HG03439 (cell line): ENCODE data around the gene BCL7A.

Experiments used
- ATAC-seq: cut with Tn5 transposase; IDR thresholded peaks from one replicate; pipeline ENCODE4 v1.9.1; 2021; ENCODE audit warnings: mild to moderate bottlenecking, moderate library complexity; ENCODE audit not compliant: unreplicated experiment

Gene BCL7A

DNA sequence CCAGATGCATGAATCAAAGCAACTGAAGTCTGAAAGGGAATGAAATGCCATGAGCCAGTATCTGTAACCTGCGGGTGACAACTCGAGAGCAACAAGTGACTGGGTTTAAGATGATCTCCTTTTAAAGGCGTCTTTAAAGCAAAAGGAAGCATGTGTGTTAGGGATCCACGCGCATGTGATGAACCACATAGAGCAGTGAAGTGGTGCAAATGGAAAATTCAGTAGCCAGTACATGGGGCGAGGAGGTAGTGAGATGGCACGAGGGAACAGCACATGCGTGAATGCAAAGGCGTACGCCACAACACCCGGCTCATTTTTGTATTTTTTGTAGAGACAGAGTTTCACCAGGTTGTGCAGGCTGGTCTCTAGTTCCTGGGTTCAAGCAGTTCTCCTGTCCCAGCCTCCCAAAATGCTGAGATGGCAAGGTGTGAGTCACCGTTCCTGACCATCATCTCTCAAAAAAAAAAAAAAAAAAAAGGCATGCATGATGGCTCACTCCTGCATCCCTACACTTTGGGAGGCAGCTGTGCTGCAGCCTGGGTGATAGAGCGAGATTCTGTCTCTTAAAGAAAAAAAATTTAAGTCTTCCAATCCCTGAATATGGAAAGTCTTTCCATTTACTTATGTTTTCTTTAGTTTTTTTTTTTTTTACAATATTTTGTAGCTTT, 24.6 kb upstream of the BCL7A start:
- ATAC-seq: no peak

DNA sequence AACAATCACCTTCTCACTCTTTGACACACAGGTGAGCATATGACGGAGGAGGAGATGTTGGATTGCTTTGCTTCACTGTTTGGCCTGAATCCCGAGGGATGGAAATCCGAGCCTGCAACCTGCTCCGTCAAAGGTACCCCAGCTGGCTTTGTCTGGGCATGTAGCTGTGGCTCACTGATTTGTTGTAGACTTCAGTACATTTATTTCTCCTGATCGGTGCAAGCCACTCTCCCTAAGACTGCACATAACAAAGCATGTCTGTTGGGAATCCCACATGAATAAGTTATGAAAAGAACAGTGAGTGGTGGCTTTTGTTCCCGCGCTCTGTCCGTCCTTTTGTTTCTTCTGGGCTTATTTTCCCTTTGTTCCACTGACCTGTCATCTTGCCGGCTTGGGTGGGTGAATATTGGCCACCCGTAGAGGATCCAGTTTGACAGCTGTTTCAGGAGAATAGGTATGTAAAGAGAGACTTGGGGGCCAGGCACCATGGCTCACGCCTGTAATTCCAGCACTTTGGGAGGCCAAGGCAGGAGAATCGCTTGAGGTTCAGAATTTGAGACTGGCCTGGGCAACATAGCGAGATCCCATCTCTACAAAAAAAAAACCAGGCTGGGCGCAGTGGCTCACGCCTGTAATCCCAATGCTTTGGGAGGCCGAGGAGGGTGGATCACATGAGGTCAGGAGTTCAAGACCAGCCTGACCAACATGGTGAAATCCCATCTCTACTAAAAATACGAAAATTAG, 20.0 kb upstream of the BCL7A start:
- ATAC-seq: no peak

DNA sequence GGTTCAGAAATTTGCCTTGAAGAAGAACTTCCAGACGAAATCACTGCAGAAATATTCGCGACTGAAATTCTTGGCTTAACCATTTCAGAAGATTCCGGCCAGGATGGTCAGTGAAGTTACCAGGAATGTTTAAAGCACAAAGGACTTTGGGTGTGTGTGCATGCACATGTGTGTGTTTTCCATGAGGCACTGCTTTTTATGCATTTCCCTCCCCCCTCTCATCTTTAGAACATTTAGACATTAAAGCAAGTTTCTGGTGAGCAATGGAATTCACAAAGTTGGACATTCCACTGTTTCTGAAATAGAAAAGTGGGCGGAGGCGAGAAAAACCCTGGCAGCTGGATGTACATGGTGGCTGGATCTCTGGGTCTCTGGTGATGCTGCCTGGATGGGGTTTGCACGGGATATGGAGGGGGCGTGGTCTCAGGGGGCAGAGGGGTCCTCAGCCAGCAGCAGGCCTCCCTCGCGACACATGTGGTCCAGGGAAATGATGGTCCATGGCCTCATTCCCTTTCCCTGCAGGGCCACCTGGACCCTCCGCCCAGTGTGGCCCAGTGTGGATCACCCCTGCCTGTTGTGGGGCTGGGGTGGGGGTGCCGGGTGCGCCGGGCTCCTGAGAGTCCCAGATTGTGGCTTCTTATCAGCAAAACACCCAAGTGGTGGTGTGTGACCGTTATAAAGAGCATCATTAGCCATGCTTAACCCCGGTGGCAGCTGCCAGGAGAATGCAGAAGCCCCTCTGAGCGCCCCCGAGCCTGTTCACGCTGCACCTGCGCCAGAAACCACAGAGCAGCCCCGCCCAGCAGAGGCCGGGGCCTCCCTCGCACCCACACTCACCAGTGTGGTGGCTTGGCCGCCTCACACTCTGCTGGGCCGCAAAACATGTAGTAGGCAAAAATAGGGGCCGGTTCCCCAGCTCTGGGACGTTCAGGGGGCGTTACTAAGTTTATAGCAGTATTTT, 17.8 kb upstream of the BCL7A start:
- ATAC-seq: no peak

DNA sequence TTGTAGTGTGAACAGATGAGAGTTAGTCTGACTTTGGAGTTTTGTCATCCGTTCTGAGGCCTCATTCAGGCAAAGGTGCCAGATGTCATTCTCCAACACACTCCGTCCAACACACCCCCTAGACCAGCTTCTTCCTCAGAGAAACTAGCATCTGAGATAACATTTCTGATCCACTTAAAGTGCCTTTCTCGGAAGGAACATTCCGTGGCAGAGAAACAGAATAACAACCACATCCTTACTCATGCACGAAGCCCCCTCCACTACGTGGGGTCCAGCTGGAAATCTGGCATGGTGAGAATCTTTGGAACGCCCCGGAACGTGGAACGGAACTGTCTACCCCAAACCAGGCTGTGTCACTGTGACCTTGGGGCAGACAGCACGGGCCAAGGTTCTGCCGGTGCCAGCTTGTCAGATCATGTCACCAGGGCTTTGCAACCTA, 17.0 kb upstream of the BCL7A start:
- no peak for ATAC-seq

DNA sequence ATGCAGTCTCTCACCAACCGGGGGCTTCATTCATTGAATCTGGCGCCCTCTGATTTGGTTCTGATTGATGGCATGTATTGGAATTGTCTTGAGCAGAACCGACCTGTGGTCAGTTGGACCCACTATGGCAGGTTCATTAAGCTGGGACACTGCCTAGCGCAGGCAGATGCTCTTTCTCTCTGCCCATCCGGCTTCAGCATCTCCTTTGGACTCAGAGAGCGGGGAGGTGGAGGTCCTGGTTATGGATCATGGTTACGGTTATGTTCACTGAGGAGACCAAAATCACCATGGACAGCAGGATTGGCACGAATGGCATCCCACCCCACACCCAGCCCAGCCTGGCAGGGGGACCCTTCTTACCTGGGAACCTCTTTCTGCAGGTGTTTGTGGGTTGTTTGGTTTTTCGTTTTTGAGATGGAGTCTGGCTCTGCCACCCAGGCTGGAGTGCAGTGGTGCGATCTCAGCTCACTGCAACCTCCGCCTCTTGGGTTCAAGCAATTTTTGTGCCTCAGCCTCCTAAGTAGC, 16.4 kb upstream of the BCL7A start:
- ATAC-seq: no peak

DNA sequence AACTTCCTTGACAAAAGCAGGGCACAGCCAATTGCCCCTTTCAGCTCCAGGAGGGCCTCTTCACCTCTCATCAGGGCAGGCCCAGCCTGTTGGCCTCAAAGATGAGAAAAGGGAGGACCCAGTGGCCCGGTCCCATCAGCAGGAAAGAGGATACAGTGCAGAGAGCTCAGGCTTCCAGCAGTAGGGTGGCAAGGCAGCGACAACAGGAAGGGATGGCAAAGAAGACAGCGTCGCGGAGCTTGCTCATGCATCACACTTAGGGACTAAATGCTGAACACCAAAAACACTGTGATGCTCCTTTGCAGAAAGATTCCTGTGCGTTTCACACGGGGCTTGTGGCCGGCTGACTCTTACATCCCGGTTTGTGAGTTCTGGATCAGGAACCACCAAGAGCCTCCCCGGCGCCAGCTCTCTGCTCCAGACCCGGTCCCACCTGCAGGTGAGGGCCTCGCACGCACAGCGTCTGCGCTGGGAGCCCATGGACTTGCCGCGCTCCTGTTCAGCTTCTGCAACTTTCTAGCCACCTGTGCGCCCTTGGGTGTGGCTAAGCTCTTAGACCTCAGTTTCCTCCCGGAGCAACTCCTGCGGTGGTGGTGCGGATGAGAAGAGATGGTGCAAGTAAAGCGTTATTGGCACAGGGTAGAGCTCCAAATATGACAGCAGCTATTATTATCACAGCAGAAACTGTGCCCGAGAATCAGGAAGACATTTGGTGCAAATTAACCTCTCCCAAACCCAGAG, 15.3 kb upstream of the BCL7A start:
- ATAC-seq: no peak

DNA sequence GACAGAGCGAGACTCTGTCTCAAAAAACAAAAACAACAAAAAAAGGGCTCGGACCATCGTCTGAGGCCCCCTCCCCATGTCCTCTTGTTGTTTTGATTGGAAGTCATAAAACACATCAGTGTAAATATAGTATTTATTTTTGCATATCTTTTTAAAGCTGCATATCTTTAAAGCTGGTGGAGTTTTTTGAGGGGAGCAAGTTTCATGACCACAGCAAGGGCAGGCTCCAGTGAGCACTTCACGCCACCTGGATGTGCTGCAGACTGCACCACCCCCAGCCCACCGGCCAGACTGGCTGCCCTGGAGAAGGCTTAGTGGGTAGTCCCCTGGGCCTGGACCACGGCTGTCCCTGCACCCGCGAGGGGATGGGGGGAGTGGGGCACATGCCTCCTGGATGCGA, 11.9 kb upstream of the BCL7A start:
- ATAC-seq: no peak

DNA sequence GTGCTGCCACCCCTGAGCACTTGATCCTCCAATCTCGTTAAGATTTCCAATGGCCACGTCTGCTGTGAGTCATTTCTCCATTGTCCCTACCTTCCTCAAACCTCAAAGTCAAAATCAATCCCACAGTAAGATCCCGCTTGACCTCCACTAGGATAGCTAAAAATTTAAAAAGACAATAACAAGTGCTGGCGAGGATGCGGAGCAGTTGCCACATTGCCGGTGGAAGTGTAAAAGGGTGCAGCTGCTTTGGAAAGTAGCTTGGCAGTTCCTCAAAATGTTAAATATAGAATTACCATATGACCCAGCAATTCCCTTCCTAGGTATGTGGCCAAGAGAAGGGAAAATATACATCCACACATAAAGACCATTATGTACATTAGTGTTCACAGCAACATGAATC, 9.5 kb upstream of the BCL7A start:
- no peak for ATAC-seq

DNA sequence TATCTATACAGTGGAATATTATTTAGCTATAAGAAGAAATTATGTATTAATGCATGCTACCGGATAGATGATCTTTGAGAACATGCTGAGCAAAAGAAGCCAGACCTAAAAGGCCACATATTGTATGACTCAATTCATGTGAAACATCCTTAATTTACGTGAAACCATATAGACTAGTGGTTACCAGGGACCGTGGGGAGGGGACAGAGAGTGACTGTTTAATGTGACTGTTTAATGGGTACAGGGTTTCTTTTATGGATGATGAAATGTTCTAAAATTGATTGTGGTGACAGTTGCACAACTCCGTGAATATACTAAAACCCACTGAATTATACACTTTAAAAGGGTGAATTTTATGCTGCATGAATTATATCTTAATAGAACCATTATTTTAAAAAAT, 8.5 kb upstream of the BCL7A start:
- ATAC-seq: no peak

DNA sequence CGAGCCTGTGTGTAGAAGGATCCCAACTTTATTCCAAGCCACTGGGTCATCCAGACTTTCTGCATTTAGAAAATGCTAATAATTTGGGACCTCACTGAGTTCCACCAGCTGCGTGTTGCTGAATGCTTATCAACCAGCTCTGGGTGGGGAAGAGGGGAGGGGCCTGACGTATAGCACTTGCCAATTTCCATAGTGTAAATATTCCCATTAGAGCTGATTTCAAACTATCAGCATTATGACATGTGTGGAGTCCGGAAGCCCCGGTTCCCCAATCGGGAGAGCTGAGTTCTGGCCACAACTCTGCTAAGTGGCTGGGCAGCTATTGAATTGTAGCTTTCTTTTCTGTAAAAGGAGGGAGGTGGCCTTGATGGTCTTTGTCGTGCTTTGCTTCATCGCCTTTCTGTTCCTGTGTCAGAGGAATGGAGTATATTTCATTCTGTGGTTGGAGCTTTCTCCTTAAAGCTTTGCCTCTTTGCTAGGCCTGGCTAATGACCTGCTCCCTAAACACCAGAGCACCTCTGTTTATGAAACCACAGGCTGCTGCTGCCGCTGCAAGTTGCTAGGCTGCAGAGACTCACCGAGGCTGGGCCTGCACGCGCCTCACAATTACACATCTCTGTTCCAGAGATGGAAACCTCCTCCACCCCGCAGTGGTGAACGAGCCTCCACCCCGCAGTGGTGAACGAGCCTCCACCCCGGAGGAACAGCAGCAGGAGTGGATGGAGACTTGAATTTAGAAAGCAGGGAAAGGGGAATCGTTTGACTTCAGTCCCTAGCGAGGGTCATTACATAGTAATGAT, 7.7 kb upstream of the BCL7A start:
- no peak for ATAC-seq

DNA sequence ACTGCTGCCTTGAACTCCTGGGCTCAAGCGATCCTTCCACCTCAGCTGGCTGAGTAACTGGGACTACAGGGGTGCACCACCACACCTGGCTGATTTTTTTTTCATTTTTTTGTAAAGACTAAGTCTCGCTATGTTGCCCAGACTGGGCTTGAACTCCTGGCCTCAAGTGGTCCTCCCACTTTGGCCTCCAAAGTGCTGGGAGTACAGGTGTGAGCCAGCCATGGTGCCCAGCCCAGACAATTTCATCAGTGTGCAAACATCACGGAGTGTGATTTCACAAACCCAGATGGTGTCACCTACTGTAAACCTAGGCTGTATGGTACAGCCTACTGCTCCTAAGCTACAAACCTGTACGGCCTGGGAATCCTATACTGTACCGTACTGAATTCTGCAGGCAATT, 6.9 kb upstream of the BCL7A start:
- no peak for ATAC-seq

DNA sequence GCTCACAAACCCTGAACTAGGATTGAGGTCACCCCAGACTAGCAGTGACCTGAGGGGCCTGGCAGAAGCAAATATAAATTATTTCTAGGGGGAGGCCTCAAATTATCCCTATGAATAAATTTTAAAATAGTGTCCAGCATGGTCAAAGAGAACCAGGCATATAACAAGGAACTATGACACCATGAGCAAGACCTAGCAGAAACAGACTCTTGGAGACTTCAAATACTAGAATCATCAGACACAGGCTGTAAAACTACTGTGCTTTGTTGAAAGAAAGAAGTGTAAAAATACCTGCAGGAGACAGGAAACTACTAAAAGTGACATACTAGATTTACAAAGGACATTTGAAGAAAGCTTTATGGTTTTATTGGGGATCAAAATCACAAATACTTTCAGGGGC, 3.2 kb upstream of the BCL7A start:
- ATAC-seq: no peak

DNA sequence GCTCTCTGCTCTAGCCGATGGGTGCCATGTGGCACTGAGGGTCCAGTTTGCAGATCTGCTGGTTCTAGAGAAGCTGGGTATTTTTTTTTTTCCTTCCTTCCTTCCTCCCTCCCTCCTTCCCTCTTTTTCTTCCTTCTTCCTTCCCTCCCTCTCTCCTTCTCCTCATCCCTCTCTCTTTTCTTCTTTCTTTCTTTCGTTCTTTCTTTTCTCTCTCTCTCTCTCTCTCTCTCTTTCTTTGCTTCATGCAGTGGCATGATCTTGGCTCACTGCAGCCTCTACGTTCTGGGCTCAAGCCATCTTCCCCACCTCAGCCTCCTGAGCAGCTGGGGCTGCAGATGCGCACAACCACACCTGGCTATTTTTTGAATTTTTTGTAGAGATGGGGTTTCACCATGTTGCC, 2.7 kb upstream of the BCL7A start:
- no peak for ATAC-seq

DNA sequence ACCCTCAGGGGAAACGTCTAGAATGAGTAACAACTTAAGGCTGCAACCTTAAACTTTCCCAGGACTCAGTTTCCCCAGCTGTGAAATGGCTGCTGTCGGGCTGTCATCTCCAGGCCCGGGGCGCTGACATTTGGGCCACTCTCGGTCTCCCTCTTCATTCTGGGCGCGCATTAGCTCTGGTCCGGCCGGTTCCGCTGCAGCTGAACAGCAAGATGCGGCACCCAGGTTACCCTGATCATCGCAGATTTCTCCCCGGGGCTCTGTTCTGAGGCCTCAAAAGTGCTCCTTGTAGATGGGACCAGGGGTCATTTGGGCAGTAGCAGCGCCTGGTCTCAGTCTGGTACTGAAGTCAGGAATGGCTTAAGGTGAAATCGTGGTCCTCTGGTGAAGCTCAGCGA, 890 bp upstream of the BCL7A start:
- ATAC-seq: no peak

DNA sequence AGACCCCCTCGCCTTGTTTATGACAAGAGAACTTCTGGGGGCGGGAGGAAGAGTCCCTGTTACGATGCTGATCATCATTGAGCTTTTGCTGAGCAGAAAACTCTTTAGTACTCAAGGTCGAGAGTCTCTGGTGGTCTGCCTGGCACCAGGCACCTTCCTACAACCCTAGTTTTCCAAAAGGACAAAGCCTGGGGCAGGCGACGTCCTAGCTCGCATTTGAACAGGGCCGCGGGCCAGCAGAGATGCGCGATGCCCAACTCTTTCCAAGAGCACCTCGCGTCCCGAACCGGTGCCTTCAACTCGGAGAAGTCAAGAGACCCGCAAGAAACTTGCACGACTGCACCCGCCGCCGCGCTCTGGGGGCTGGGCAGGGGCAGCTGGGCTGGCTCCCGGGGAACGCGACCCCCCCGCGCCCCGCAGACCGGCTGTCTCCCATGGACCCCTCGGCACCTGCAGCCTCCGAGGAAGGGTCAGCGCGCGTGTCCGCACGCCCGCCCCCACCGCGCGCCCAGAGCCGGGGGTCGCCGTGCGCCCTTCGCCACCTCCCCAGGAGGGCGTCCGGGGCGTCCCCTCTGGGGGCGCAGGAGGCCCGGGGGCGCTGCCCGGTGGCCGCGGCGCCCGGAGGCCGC, 377 bp upstream of the BCL7A start:
- ATAC-seq: no peak

DNA sequence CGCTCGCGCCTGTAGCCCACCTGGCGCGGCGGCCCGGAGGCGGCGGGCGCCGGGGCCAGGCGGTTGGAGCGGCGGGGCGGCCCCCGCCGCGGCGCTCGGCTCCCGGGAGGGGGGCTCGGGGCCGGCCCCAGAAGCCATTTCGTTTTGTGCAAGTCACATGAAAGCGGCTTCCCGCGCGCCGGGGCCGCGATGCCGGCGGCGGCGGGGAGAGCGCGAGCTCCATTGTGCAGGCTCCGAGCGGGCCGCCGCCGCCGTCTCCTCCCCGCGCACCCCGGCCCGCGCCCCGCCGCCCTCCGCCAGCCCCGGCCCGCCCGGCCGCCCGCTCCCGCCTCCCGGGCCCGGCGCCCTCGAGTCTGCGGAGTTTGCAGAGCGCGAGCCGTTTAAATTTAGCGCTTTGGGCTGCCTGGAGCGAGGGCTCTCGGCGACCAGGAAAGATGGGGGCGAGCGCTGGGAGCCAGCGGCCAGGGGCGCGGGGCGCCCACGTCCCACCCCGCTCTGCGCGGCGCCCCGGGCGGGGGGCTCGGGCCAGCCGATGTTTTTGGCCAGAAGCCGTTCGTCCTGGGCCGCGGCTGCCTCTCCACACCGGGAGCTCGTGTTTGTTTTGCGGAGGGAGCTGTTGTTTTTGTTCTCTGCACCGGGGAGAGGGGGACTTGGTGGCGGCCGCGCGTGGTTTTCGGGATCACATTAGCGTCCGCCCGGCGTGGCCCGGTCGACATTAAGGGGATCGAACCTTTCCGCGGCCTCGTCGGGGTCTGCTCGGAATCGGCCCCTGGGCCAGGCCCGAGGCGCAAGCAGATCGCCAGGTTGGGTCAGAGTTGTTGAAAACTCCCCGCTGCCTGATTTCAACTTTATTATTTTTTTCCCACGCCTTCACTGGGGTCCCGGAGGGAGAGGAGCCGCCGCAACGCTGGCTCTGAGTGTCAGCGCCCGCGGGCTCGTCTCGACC, 982 bp downstream of the BCL7A start:
- ATAC-seq: no peak

DNA sequence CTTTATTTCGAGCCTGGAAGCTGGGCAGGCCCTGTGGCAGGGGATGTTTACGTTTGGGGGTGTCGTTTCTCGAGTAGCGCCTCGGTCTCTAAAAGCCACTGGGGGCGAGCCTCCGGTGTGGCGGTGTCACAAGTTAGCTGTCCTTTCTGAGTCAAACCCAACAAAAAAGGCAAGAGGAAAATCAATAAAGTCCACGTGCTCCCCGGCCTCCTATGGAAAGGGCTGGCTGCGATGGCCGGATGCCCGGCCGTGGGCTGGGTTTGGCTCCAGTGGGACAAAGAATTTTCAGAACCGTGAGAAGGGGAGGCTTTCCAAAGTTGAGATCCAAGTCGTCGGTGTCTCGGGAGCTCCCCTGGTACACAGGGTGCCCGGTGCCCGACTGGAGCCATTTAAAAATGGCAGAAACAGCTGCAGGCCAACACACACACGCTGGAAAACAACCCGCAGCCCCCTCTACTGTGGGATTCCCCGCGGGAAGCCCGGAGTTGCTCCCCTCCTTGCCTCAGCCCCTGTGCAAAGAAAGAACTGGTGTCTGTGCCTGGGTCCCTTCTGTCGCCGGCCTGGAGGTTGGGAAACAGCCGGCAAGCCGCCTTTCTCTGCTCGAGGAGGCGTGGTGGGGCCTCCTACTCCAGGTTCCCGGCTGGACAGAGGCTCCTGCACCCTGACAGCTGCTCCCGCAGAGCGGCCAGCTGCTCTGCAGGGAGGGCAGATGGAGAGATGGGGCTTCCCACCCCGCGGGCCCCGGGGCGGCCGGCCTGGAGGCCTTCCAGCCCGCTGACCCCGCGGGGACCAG, 1.9 kb downstream of the BCL7A start:
- no peak for ATAC-seq
